ENCODE data around the gene SLC13A2.

DNA sequence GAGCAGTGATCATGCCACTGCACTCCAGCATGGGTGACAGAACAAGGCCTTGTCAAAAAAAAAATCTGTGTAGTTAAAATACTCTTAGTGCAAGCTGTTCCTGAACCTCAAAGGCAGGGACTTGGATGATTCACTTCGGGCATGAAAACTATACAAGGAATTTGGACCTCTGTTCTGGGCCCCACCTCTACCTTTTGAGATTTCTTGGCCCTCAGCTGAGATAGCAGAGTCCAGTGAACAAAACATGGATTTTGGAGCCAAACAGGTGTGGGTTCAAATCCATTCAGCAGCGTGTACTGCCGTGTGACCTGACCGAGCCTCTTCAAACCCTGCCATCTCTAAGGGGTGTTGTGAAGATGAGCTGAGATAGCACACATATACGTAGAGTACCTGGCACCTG, 6.8 kb downstream of the SLC13A2 start:
- TF ChIP-seq ZNF654 (tag by site-specific recombination; IDR thresholded peaks at IDR 0.05; ENCODE audit: low read depth): no peak
- TF ChIP-seq, protein P1, sequence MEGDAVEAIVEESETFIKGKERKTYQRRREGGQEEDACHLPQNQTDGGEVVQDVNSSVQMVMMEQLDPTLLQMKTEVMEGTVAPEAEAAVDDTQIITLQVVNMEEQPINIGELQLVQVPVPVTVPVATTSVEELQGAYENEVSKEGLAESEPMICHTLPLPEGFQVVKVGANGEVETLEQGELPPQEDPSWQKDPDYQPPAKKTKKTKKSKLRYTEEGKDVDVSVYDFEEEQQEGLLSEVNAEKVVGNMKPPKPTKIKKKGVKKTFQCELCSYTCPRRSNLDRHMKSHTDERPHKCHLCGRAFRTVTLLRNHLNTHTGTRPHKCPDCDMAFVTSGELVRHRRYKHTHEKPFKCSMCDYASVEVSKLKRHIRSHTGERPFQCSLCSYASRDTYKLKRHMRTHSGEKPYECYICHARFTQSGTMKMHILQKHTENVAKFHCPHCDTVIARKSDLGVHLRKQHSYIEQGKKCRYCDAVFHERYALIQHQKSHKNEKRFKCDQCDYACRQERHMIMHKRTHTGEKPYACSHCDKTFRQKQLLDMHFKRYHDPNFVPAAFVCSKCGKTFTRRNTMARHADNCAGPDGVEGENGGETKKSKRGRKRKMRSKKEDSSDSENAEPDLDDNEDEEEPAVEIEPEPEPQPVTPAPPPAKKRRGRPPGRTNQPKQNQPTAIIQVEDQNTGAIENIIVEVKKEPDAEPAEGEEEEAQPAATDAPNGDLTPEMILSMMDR (tag by site-specific recombination; IDR thresholded peaks at IDR 0.05): no peak
- no peak for TF ChIP-seq EGR2 (tag by site-specific recombination; IDR thresholded peaks at IDR 0.05; ENCODE audit: low read depth)
- TF ChIP-seq, protein P2, sequence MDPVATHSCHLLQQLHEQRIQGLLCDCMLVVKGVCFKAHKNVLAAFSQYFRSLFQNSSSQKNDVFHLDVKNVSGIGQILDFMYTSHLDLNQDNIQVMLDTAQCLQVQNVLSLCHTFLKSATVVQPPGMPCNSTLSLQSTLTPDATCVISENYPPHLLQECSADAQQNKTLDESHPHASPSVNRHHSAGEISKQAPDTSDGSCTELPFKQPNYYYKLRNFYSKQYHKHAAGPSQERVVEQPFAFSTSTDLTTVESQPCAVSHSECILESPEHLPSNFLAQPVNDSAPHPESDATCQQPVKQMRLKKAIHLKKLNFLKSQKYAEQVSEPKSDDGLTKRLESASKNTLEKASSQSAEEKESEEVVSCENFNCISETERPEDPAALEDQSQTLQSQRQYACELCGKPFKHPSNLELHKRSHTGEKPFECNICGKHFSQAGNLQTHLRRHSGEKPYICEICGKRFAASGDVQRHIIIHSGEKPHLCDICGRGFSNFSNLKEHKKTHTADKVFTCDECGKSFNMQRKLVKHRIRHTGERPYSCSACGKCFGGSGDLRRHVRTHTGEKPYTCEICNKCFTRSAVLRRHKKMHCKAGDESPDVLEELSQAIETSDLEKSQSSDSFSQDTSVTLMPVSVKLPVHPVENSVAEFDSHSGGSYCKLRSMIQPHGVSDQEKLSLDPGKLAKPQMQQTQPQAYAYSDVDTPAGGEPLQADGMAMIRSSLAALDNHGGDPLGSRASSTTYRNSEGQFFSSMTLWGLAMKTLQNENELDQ (tag by site-specific recombination; IDR thresholded peaks at IDR 0.05; ENCODE audit: low read depth): no peak
- TF ChIP-seq ZNF785 (tag by site-specific recombination; IDR thresholded peaks at IDR 0.05): no peak
- TF ChIP-seq ZNF16 (tag by site-specific recombination; IDR thresholded peaks at IDR 0.05; ENCODE audit: low read depth): no peak
- TF ChIP-seq, protein P3, sequence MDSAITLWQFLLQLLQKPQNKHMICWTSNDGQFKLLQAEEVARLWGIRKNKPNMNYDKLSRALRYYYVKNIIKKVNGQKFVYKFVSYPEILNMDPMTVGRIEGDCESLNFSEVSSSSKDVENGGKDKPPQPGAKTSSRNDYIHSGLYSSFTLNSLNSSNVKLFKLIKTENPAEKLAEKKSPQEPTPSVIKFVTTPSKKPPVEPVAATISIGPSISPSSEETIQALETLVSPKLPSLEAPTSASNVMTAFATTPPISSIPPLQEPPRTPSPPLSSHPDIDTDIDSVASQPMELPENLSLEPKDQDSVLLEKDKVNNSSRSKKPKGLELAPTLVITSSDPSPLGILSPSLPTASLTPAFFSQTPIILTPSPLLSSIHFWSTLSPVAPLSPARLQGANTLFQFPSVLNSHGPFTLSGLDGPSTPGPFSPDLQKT (IDR thresholded peaks at IDR 0.05; ENCODE audit: borderline replicate concordance, low read depth, low read length): no peak
- no peak for TF ChIP-seq ZNF623 (tag by site-specific recombination; IDR thresholded peaks at IDR 0.05)

Data from HEK293 (cell line).